CD4-positive, CD25-positive, alpha-beta regulatory T cell (primary cell): ENCODE data around the gene GPR142. TPM values are rescaled to one million over a fixed set of nuclear protein-coding genes. Genes with fewer than 3 reads are reported as not detected.

Experiments
- ATAC-seq, 2 donors: fragments of 150-1000 bp; cut with Tn5 transposase; one replicate each; pipeline ENCODE4 v1.10.0; 2021; ENCODE audit warnings: low read depth in 2 of 2, moderate number of reproducible peaks in 2 of 2, moderate library complexity in 1 of 2
- DNase-seq, 3 donors: peaks; one replicate each; pipeline versions ENCODE4 v3.0.0 to v3.0.0-alpha.2; 2012 to 2022; ENCODE audit warnings: mixed read lengths in 1 of 3
- H3K27ac ChIP-seq: one replicate; pipeline ENCODE4 v1.7.0; 2013; ENCODE audit warnings: mild to moderate bottlenecking, low read length; ENCODE audit not compliant: insufficient read depth, poor library complexity, severe bottlenecking
- H3K27me3 ChIP-seq: one replicate; pipeline ENCODE4 v1.7.0; 2013; ENCODE audit warnings: low read length; ENCODE audit not compliant: control insufficient read depth, insufficient read depth
- H3K36me3 ChIP-seq: one replicate; pipeline ENCODE4 v1.7.0; 2013; ENCODE audit warnings: mild to moderate bottlenecking, low read length, moderate library complexity; ENCODE audit not compliant: control insufficient read depth, insufficient read depth
- H3K4me1 ChIP-seq: 2 replicates; pipeline ENCODE4 v1.7.0; 2013; ENCODE audit warnings: mild to moderate bottlenecking, low read length; ENCODE audit not compliant: insufficient read depth, control insufficient read depth, poor library complexity, severe bottlenecking
- H3K4me3 ChIP-seq: one replicate; pipeline ENCODE4 v1.7.0; 2013; ENCODE audit warnings: low read depth, mild to moderate bottlenecking, low read length, moderate library complexity
- H3K9me3 ChIP-seq, 2 experiments: 1 replicate in 1 of 2; 2 replicates in 1 of 2; pipeline ENCODE4 v1.7.0; 2013; ENCODE audit warnings: low read length in 2 of 2, mild to moderate bottlenecking in 1 of 2, moderate library complexity in 1 of 2; ENCODE audit not compliant: control insufficient read depth in 2 of 2
- H3K27ac Mint-ChIP-seq, 3 donors: one replicate each; pipeline ENCODE4 v1.8.0; 2020 to 2022; ENCODE audit warnings: mild to moderate bottlenecking in 3 of 3, mixed read lengths in 3 of 3, moderate library complexity in 2 of 3
- H3K27me3 Mint-ChIP-seq: one replicate; pipeline ENCODE4 v1.8.0; 2022; ENCODE audit warnings: mild to moderate bottlenecking, mixed read lengths
- H3K36me3 Mint-ChIP-seq: one replicate; pipeline ENCODE4 v1.8.0; 2020; ENCODE audit warnings: mixed read lengths
- H3K4me1 Mint-ChIP-seq, 4 donors: one replicate each; pipeline ENCODE4 v1.8.0; 2020 to 2022; ENCODE audit warnings: mixed read lengths in 4 of 4, mild to moderate bottlenecking in 1 of 4
- H3K4me3 Mint-ChIP-seq, 4 donors: one replicate each; pipeline ENCODE4 v1.8.0; 2020 to 2022; ENCODE audit warnings: mild to moderate bottlenecking in 4 of 4, mixed read lengths in 4 of 4, moderate library complexity in 3 of 4
- H3K9me3 Mint-ChIP-seq, 7 donors: one replicate each; pipeline ENCODE4 v1.8.0; 2020 to 2022; ENCODE audit warnings: mixed read lengths in 7 of 7, mild to moderate bottlenecking in 3 of 7, moderate library complexity in 2 of 7
- polyA plus RNA-seq, 4 donors: library from polyadenylated mRNA; unstranded; fragments of 300-500 nt; fragmentation: Illumina TruSeq; gene quantifications; one replicate each; pipeline ENCODE4 v1.2.3, GENCODE V29; 2021
- total RNA-seq: library from RNA; stranded (reverse); gene quantifications from one replicate; pipeline ENCODE4 v1.2.3, GENCODE V29; 2022

GPR142 gene
- total and polyA plus RNA-seq, 5 donors from 2014 or later: not detected

DNA sequence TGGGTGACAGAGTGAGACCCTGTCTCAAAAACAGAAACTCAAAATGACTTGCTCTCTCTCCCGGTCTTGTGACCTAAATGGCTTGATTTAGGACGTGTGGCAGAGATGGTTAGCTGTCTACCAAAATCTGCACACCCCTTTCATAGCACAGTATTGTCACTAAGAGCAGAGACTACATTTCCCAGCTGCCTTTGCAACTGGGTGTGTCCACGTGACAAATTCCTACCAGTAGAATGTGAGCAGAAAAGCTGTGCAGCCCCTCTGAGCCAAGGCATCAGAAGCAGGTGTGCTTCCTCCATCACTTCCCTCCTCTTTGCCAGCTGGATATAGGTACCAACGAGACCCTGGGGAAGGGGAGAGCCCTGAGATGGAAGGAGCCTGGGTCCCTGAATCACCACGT, 25.5 kb downstream of the GPR142 start:
- H3K4me1 ChIP-seq: no peaks in the 10 kb centered on the region
- Mint-ChIP-seq H3K27me3 (peaks cover 10% of the 10 kb centered on the region), H3K4me1 (no peaks in the 10 kb centered on the region), H3K27ac (no peak overlapping the region), H3K9me3 (peaks cover 0 to 3% (median 0%) of the 10 kb centered on the region in 7 donors), H3K36me3 (no peaks in the 10 kb centered on the region), H3K4me3 (no peak overlapping the region)
- ATAC-seq: no peak
- H3K27ac ChIP-seq: no peak overlapping the region
- no peaks in the 10 kb centered on the region for H3K27me3 ChIP-seq
- no peak overlapping the region for H3K4me3 ChIP-seq
- H3K36me3 ChIP-seq: no peaks in the 10 kb centered on the region
- DNase-seq: no peak
- no peaks in the 10 kb centered on the region for H3K9me3 ChIP-seq

DNA sequence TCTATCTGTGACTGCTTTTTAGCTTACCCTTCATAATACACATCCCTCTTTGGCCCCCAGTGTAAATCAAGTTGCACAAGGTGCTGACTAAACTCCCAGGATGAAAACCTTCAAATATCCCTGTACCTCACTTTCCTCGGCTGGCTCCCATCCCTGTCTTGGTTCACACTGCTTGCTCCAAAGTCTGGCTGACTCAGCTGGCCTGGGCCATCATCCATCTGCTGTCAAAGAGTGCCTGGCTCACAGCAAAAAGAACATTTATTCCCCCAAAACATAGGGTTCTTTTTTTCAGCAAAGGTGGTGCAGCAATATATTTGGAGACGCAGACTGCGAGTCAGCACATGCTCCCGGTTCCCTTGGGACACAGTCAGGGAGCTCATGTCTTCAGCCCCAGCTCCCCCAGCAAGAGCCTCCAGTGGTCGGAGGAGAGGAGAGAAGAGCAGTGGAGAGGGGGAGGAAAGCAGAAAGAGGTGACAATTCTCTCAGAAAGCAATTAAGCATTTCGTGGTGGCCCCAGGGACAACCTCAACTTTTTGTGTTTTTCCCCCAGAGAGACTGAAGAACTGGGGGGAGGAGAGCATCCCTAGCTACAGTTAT, 26.1 kb downstream of the GPR142 start:
- Mint-ChIP-seq H3K27ac (no peak overlapping the region), H3K9me3 (peaks cover 0 to 3% (median 0%) of the 10 kb centered on the region in 7 donors), H3K36me3 (no peaks in the 10 kb centered on the region), H3K4me3 (no peak overlapping the region), H3K4me1 (no peaks in the 10 kb centered on the region), H3K27me3 (peaks cover 10% of the 10 kb centered on the region)
- Histone ChIP-seq H3K36me3 (no peaks in the 10 kb centered on the region), H3K27ac (no peak overlapping the region), H3K9me3 (no peaks in the 10 kb centered on the region), H3K4me1 (no peaks in the 10 kb centered on the region), H3K4me3 (no peak overlapping the region), H3K27me3 (no peaks in the 10 kb centered on the region)
- ATAC-seq: no peak
- no peak for DNase-seq

DNA sequence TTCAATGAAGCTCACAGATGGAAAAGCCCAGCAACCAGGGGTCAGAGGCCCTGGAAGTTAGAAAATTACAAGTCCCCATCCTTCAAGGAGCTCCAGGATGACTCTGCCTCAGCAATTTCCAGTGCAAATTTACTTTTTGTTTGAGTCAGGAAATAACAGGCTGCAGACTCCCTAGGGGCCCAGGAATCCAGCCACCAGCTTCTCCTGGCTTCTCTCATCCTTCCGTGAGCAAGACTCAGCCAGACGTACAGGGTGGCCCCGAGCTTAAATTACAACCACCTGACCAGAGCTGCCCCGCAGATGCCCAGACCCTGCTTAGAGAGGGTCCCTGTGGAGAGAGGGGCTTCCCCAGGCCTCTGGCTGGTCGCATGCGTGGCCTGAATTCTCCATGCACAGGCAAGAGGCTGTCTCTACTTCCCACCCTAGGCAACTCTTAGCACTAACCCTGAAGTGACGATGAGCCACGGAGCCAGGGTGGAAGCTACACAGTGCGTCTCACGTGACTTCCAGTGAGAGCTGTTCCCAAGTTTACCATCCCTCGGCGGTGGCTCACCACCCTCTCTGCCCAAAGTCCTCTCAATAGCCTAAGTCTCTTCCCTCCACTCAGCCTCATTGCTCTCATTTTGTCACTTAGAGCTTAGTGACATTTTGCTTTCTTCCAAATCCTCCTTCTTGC, 27.1 kb downstream of the GPR142 start:
- Mint-ChIP-seq H3K27ac (no peak overlapping the region), H3K4me3 (no peak overlapping the region), H3K9me3 (peaks cover 0 to 3% (median 0%) of the 10 kb centered on the region in 7 donors), H3K27me3 (peaks cover 10% of the 10 kb centered on the region), H3K36me3 (no peaks in the 10 kb centered on the region), H3K4me1 (no peaks in the 10 kb centered on the region)
- no peaks in the 10 kb centered on the region for H3K36me3 ChIP-seq
- H3K4me3 ChIP-seq: no peak overlapping the region
- no peaks in the 10 kb centered on the region for H3K27me3 ChIP-seq
- H3K4me1 ChIP-seq: no peaks in the 10 kb centered on the region
- no peak overlapping the region for H3K27ac ChIP-seq
- DNase-seq (no peak), ATAC-seq (no peak)
- no peaks in the 10 kb centered on the region for H3K9me3 ChIP-seq

DNA sequence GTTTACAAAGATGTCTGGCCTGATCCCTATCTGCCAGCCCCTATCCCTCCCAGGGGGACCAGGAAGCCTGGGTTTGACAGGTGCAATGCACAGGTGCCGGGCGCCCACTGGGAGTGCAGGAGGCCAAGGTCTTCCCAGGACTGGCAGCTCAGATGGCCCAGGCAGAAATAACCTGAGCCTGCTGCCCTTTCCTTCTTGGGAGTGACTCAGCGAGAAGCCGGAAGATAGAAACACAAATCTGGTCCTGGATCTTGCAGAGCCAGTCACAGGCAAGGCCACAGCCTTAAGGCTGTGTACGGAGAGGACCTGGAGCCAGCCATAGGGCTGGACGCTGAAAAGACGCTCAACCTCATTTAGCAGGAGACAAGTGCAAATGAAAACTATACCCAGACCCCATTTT, 27.7 kb downstream of the GPR142 start:
- Mint-ChIP-seq H3K9me3 (peaks cover 0 to 3% (median 0%) of the 10 kb centered on the region in 7 donors), H3K4me3 (no peak overlapping the region), H3K36me3 (no peaks in the 10 kb centered on the region), H3K27me3 (peaks cover 10% of the 10 kb centered on the region), H3K27ac (no peak overlapping the region), H3K4me1 (no peaks in the 10 kb centered on the region)
- Histone ChIP-seq H3K9me3 (no peaks in the 10 kb centered on the region), H3K27ac (no peak overlapping the region), H3K4me3 (no peak overlapping the region), H3K4me1 (no peaks in the 10 kb centered on the region), H3K36me3 (no peaks in the 10 kb centered on the region), H3K27me3 (no peaks in the 10 kb centered on the region)
- ATAC-seq (no peak), DNase-seq (no peak)

DNA sequence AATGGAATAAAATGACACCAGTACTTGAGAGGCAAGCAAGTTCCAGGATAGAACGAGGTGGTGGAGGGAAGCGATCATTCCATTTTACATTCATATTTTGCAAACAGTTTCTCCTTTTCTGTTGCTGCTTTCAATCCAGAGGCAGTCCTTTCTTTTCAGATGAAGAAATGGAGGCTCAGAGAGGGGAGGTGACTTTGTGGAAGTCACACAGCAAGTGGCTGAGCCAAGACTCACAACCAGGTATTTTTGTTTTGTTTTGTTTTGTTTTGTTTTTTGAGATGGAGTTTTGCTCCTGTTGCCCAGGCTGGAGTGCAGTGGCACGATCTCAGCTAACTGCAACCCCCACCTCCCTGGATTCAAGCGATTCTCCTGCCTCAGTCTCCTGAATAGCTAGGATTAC, 29.3 kb downstream of the GPR142 start:
- Histone ChIP-seq H3K27ac (no peak overlapping the region), H3K4me1 (no peaks in the 10 kb centered on the region), H3K27me3 (no peaks in the 10 kb centered on the region), H3K36me3 (no peaks in the 10 kb centered on the region), H3K9me3 (no peaks in the 10 kb centered on the region), H3K4me3 (no peak overlapping the region)
- no peak overlapping the region for H3K4me3 Mint-ChIP-seq
- H3K9me3 Mint-ChIP-seq: peaks cover 0 to 3% (median 0%) of the 10 kb centered on the region in 7 donors
- no peaks in the 10 kb centered on the region for H3K36me3 Mint-ChIP-seq
- H3K27ac Mint-ChIP-seq: no peak overlapping the region
- H3K4me1 Mint-ChIP-seq: no peaks in the 10 kb centered on the region
- no peak for ATAC-seq
- no peak for DNase-seq
- peaks cover under 1% of the 10 kb centered on the region for H3K27me3 Mint-ChIP-seq

DNA sequence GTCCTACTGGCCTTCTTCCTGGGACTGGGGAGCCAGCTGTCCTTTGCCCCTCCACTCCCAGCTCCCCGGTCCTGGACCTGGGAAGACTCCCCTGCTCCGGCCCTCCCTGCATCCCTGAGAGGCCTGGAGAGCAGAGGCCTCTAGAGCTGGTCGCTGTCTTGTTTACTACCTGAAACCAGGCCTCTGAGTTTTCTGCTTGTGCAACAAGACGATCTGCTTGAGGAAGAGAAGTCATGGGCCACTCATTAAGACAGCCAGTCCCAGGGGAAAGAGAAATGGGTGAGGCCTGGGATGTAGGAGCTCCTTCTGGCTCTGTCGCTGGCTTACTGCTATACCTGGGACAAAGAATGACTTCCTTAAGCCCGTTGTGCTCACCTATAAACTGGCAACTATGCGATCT, 34.7 kb downstream of the GPR142 start:
- Histone ChIP-seq H3K4me1 (no peaks in the 10 kb centered on the region), H3K36me3 (no peaks in the 10 kb centered on the region), H3K27me3 (no peaks in the 10 kb centered on the region), H3K9me3 (no peaks in the 10 kb centered on the region), H3K4me3 (no peak overlapping the region), H3K27ac (no peak overlapping the region)
- no peaks in the 10 kb centered on the region for H3K4me1 Mint-ChIP-seq
- no peak overlapping the region for H3K27ac Mint-ChIP-seq
- no peaks in the 10 kb centered on the region for H3K9me3 Mint-ChIP-seq
- ATAC-seq (no peak), DNase-seq (no peak)
- H3K27me3 Mint-ChIP-seq: peaks cover 8% of the 10 kb centered on the region
- H3K4me3 Mint-ChIP-seq: no peak overlapping the region
- H3K36me3 Mint-ChIP-seq: no peaks in the 10 kb centered on the region

DNA sequence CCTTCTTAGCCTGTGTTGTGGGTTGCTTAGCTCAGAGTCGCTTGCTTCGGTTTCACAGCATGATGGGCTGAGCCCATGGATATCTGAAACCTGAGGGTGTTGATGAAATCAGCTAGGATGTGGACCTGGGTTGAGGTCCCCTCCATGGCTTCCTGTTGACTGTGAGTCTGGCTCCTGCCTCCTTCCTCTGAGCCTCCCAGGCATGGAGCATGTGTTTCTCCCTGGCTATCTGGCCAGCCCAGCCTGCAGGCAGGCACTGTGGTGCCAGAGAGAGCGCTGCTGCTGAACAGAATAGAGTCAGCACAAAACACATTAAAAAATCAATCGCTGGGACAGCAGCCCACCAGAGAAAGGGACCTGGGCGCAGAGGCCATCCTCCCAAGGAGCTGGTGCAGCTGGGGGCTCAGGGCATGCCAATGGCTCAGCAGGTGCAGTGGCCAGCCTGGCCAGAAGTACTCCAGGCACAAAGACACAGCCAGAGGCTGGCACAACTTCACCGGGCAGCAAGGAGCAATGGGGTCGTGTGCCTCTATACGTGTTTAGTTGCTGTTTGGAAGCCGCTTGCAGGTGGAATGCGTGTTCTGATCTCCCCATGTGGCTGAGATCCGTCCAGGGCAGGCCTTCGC, 36.3 kb downstream of the GPR142 start:
- no peaks in the 10 kb centered on the region for H3K9me3 Mint-ChIP-seq
- H3K27ac Mint-ChIP-seq: no peak overlapping the region
- H3K36me3 Mint-ChIP-seq: no peaks in the 10 kb centered on the region
- H3K4me1 Mint-ChIP-seq: no peaks in the 10 kb centered on the region
- H3K4me3 Mint-ChIP-seq: no peak overlapping the region
- no peaks in the 10 kb centered on the region for H3K9me3 ChIP-seq
- peaks cover 15% of the 10 kb centered on the region for H3K27me3 Mint-ChIP-seq
- no peak for ATAC-seq
- H3K27me3 ChIP-seq: no peaks in the 10 kb centered on the region
- no peak overlapping the region for H3K4me3 ChIP-seq
- H3K4me1 ChIP-seq: no peaks in the 10 kb centered on the region
- DNase-seq: no peak
- no peak overlapping the region for H3K27ac ChIP-seq
- no peaks in the 10 kb centered on the region for H3K36me3 ChIP-seq

DNA sequence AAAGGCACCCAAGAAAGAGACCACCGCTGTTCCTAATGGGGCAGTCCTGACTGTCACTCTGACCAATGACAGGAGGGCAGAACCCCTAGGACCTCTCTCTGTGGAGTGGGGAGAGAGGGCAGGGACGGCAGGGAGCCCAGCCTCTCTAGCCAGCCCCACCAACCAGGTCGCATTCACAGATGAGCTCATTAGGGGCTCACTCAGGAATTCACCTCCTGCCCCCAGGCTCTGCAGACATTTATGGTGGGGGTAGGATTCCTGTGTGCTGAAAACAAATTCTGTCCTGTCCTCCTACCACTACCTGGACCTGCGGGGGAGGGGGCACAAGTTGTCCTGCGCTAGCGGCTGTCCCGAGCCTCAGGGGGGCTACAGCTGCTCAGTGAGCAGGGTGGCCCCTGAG, 36.9 kb downstream of the GPR142 start:
- Mint-ChIP-seq H3K4me1 (no peaks in the 10 kb centered on the region), H3K36me3 (no peaks in the 10 kb centered on the region), H3K9me3 (no peaks in the 10 kb centered on the region)

More for the DNA sequence above, 36.9 kb downstream of the GPR142 start:
- ATAC-seq (no peak), DNase-seq (no peak)
- Histone ChIP-seq H3K27me3 (no peaks in the 10 kb centered on the region), H3K4me1 (no peaks in the 10 kb centered on the region), H3K4me3 (no peak overlapping the region), H3K27ac (no peak overlapping the region), H3K36me3 (no peaks in the 10 kb centered on the region), H3K9me3 (no peaks in the 10 kb centered on the region)
- no peak overlapping the region for H3K4me3 Mint-ChIP-seq
- peaks cover 18% of the 10 kb centered on the region for H3K27me3 Mint-ChIP-seq
- H3K27ac Mint-ChIP-seq: no peak overlapping the region
